Measurements from ENCODE around the gene SHISA7.
A peak's percentile ranks its signal among the peaks of the same experiment; 100 is the strongest.

The SHISA7 gene

GRCh38 chr19:55461974-55462626 lies 19.0 kb upstream of the SHISA7 start:
- H3K4me3 ChIP-seq (ENCODE audit: control insufficient read depth, low read depth, low read length) = peak overlapping the region; percentile 49
- no peak for DNase-seq (ENCODE audit: low read depth)
- TF ChIP-seq CTCF (IDR thresholded peaks at IDR 0.05; ENCODE audit: control insufficient read depth, insufficient read depth, low read depth, low read length, missing control alignments) = no peak

GRCh38 chr19:55461259-55461973 lies 18.3 kb upstream of the SHISA7 start, which contains the start of gene ISOC2:
TSS of gene ISOC2 (minus strand) at chr19:55461642. CDS start at chr19:55456486, 5,156 bp downstream.
- peak within 1 kb of the TSS; percentile 93 for H3K4me3 ChIP-seq (ENCODE audit: control insufficient read depth, low read depth, low read length)
- DNase-seq (ENCODE audit: low read depth) = peak; percentile 99
- TF ChIP-seq CTCF (IDR thresholded peaks at IDR 0.05; ENCODE audit: control insufficient read depth, insufficient read depth, low read depth, low read length, missing control alignments) = no peak

- no peak for TF ChIP-seq CTCF (IDR thresholded peaks at IDR 0.05; ENCODE audit: control insufficient read depth, insufficient read depth, low read depth, low read length, missing control alignments)
- peak overlapping the region; percentile 93 for H3K4me3 ChIP-seq (ENCODE audit: control insufficient read depth, low read depth, low read length)
- DNase-seq (ENCODE audit: low read depth) = peak; percentile 52
Observed at GRCh38 chr19:55460670-55461258, 17.7 kb upstream of the SHISA7 start.

GRCh38 chr19:55459950-55460657 lies 17.0 kb upstream of the SHISA7 start:
- TF ChIP-seq CTCF (IDR thresholded peaks at IDR 0.05; ENCODE audit: control insufficient read depth, insufficient read depth, low read depth, low read length, missing control alignments) = no peak
- no peak for DNase-seq (ENCODE audit: low read depth)
- H3K4me3 ChIP-seq (ENCODE audit: control insufficient read depth, low read depth, low read length) = peak overlapping the region; percentile 93

GRCh38 chr19:55459551-55459949 lies 16.4 kb upstream of the SHISA7 start:
- no peak for DNase-seq (ENCODE audit: low read depth)
- H3K4me3 ChIP-seq (ENCODE audit: control insufficient read depth, low read depth, low read length) = no peak overlapping the region
- no peak for TF ChIP-seq CTCF (IDR thresholded peaks at IDR 0.05; ENCODE audit: control insufficient read depth, insufficient read depth, low read depth, low read length, missing control alignments)

GRCh38 chr19:55457683-55458457 lies 14.8 kb upstream of the SHISA7 start:
- no peak for DNase-seq (ENCODE audit: low read depth)
- no peak for TF ChIP-seq CTCF (IDR thresholded peaks at IDR 0.05; ENCODE audit: control insufficient read depth, insufficient read depth, low read depth, low read length, missing control alignments)
- H3K4me3 ChIP-seq (ENCODE audit: control insufficient read depth, low read depth, low read length) = no peak overlapping the region

All from AG09309 (cell line).